Prostate gland (tissue), 2 donors: ENCODE data around the gene CEP131. TPM values are rescaled to one million over a fixed set of nuclear protein-coding genes. Genes with fewer than 3 reads are reported as not detected.

ENCODE experiments used
- DNase-seq: peaks from one replicate; pipeline ENCODE4 v3.0.0-alpha.2; 2019; ENCODE audit warnings: low spot score
- H3K27ac ChIP-seq, 2 donors: fragments of 200-600 bp; sonication (generic); 2 replicates each; pipeline ENCODE4 v1.5.1; 2017 to 2019
- H3K27me3 ChIP-seq: fragments of 200-600 bp; sonication (generic); replicated peaks from 2 replicates; pipeline ENCODE4 v1.5.1; 2019; ENCODE audit not compliant: insufficient read depth
- H3K36me3 ChIP-seq, 2 donors: fragments of 200-600 bp; sonication (generic); 1 replicate in 1 of 2; 2 replicates in 1 of 2; pipeline versions ENCODE4 v1.5.1 to v1.8.1; 2017 to 2019
- H3K4me1 ChIP-seq: fragments of 200-600 bp; sonication (generic); replicated peaks from 2 replicates; pipeline ENCODE4 v1.5.1; 2019
- H3K4me3 ChIP-seq, 2 donors: fragments of 200-600 bp; sonication (generic); 2 replicates each; pipeline ENCODE4 v1.5.1; 2017 to 2019
- H3K9me3 ChIP-seq: fragments of 200-600 bp; sonication (generic); 2 replicates; pipeline ENCODE4 v1.5.1; 2017
- POLR2A ChIP-seq: fragments of 450-650 bp; IDR thresholded peaks from one replicate; pipeline ENCODE4 v1.6.1; 2016; ENCODE audit warnings: antibody characterized with exemption, mild to moderate bottlenecking
- POLR2AphosphoS5 ChIP-seq: sonication (generic); formaldehyde crosslinking; IDR thresholded peaks from one replicate; pipeline ENCODE4 v1.6.1; 2017; ENCODE audit warnings: antibody characterized with exemption
- WGBS: methylation state at CpG from one replicate; pipeline ENCODE4 v1.1.5; 2018; 5-methylcytosine and 5-hydroxymethylcytosine counted together
- intact Hi-C: fragments of 100-400 bp; cut with DNase I; formaldehyde crosslinking; loops from one replicate; pipeline ENCODE4 v1.14.2; 2022
- total RNA-seq, 2 donors: library from RNA; depleted of rRNA; stranded (reverse); fragments of >200 nt; gene quantifications; one replicate each; pipeline ENCODE4 v1.1.0, GENCODE V29; 2016
- TF ChIP-seq, protein P1 (sequence below), 4 experiments: fragments of 200-600 bp in 2 of 4; fragments of 450-650 bp in 2 of 4; sonication (generic) in 2 of 4; IDR thresholded peaks; 1 replicate in 3 of 4; 2 replicates in 1 of 4; pipeline ENCODE4 v1.5.1; 2016 to 2019; ENCODE audit warnings: antibody characterized with exemption in 4 of 4, mild to moderate bottlenecking in 2 of 4, moderate library complexity in 2 of 4

CEP131 gene
- total RNA-seq, 2 donors from 2014 or later: 7.1 to 24.0 TPM

DNA sequence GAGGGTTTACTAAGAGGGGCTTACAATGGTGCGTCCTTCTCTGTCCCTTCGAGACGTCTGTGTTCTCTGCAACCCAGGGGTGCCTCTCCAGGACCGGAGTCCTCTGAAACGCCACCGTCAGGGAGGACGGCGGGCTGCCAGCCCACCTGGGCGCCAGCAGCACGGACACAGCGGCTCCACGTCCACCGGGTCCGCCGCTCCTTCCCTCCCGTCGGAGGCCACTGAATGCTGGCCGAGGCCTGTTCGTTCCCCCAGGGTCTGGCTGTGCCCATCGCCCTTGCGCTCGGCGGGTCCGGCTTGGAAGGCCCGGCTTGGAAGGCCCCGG is 15.7 kb upstream of the CEP131 start:
- DNase-seq: no peak
- Histone ChIP-seq H3K36me3 (no peaks in the 10 kb centered on the region), H3K27me3 (no peaks in the 10 kb centered on the region), H3K4me3 (peak overlapping the region; percentile 87 to 98), H3K27ac (peak overlapping the region in 1 of 2 donors; percentile 30), H3K9me3 (no peaks in the 10 kb centered on the region), H3K4me1 (peaks cover 7% of the 10 kb centered on the region)
- intact Hi-C loops: no loop called here
- TF ChIP-seq POLR2AphosphoS5: no peak
- no peak for TF ChIP-seq POLR2A
- TF ChIP-seq, protein P1, sequence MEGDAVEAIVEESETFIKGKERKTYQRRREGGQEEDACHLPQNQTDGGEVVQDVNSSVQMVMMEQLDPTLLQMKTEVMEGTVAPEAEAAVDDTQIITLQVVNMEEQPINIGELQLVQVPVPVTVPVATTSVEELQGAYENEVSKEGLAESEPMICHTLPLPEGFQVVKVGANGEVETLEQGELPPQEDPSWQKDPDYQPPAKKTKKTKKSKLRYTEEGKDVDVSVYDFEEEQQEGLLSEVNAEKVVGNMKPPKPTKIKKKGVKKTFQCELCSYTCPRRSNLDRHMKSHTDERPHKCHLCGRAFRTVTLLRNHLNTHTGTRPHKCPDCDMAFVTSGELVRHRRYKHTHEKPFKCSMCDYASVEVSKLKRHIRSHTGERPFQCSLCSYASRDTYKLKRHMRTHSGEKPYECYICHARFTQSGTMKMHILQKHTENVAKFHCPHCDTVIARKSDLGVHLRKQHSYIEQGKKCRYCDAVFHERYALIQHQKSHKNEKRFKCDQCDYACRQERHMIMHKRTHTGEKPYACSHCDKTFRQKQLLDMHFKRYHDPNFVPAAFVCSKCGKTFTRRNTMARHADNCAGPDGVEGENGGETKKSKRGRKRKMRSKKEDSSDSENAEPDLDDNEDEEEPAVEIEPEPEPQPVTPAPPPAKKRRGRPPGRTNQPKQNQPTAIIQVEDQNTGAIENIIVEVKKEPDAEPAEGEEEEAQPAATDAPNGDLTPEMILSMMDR (IDR thresholded peaks at IDR 0.05): no peak
- 0% methylated on average over 14 of the region's 26 CpGs for WGBS

DNA sequence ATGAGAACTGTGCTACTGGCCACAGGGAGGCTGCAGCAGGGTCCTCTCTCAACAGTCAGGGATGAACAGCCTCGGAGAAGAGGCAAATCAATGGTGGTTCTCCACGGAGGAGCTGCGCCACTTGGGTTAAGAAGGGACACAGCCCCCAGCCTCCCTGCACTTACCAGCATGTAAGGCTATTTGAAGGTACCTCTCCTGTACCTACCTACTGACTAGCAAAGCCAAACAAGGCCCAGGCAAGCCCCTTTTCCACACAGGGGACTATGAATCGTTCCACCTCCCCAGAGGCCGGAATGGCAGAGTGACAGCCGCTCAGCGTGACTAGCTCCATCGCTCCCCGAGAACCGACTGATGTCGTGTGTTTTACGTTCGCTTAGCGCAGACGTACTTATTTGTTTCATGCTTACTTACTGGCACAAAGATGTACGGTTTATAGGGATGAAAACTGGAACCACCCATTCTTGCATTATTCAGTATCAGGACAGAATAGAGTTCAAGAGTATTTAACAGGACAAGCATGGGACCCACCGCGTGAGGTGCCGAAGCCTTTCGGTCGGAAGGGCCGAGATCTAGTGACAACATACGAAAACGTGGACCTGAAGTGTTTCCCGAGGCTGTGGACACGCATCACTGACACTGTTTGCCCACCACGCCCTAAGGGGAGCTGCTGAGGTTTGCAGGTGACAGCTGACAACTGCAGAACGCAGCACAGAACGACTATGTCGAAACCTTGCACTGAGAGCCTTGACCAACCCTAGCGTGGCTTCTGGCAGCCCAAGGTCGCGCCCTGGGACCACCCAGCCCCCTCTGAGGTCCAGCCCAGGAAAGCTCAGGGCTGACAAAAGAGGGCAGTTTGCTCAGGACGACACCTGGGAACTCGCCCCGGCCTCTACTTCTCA is 15.1 kb upstream of the CEP131 start:
- 49% methylated on average over 35 of the region's 36 CpGs for WGBS
- intact Hi-C loops: no loop called here
- H3K9me3 ChIP-seq: no peaks in the 10 kb centered on the region
- peak overlapping the region in 1 of 2 donors; percentile 30 for H3K27ac ChIP-seq
- peaks cover 7% of the 10 kb centered on the region for H3K4me1 ChIP-seq
- peak overlapping the region; percentile 87 to 98 for H3K4me3 ChIP-seq
- no peaks in the 10 kb centered on the region for H3K27me3 ChIP-seq
- DNase-seq: no peak
- no peaks in the 10 kb centered on the region for H3K36me3 ChIP-seq
- TF ChIP-seq, protein P1 (IDR thresholded peaks at IDR 0.05): no peak
- TF ChIP-seq POLR2A (no peak), POLR2AphosphoS5 (no peak)

DNA sequence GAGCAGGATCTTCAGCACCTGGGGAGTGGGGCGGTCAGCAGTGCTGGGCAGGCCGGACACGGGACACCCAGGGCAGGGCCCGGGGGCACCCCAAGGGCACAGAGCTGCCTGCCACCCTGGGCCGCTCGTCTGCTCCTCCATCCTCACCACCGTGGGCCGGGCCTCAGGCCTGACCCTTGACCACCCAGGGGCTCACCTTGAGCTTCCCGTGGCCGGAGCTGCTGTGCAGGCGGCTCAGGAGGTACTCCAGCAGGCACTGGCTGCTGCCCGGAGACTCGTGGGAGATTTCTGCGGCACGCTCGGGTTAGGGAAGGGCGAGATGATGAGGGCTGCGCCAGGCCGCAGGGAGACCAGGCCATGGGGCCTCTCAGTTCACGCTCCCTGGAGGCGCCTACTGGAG is 14.0 kb upstream of the CEP131 start:
- intact Hi-C loops: no loop called here
- H3K9me3 ChIP-seq: no peaks in the 10 kb centered on the region
- no peak overlapping the region for H3K4me3 ChIP-seq
- TF ChIP-seq POLR2A (no peak), POLR2AphosphoS5 (no peak)
- TF ChIP-seq, protein P1 (IDR thresholded peaks at IDR 0.05): no peak
- no peak for DNase-seq
- peaks cover 7% of the 10 kb centered on the region for H3K4me1 ChIP-seq
- H3K27me3 ChIP-seq: no peaks in the 10 kb centered on the region
- H3K27ac ChIP-seq: no peak overlapping the region
- H3K36me3 ChIP-seq: no peaks in the 10 kb centered on the region
- 96% methylated on average over 13 of the region's 21 CpGs for WGBS

DNA sequence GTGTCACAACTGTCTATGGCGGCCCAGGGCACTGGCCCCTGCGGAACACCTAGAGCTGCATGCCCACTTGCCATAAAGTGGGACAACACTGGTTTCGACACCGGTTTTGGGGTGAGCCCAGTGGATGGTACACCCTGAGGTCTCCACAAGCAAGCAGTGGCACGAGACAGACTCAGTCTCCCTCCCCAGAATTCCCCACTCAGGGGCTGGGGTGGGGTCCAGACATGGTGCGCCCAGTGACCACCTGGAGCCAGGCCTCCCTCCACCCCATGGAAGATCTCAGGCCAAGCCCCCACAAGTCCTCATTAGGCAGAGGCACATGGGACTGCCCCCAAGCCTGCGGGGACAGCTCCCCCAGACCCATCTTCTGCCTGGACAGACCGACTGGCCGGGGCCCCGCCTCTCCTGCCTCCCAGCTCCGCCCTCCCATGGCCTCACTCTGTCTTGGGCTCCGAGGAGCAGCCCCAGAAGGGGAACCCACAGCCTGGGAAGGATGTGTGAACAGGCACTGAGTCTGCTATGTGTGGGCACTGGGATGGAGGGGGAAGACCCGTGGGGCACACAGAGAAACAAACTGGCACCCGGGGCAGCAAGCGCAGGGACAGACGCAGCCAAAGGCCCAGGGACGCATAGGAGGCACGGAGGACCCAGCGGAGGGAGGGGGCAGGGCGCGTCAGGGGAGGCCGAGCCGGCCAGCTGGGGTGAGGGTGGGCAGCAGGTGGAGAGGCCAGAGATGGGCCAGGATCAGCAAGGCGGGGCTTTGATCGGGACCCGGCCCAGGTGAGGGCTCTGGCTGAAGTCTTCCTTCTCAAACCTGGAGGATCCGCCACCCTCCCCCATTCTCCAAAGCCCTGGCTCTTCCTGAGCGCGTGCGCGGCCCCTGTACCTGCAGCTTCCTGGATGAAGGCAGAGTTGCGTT is 13.3 kb upstream of the CEP131 start:
- Histone ChIP-seq H3K4me1 (peaks cover 7% of the 10 kb centered on the region), H3K4me3 (no peak overlapping the region), H3K27ac (no peak overlapping the region), H3K9me3 (no peaks in the 10 kb centered on the region), H3K27me3 (no peaks in the 10 kb centered on the region), H3K36me3 (peaks cover 0 to 4% of the 10 kb centered on the region in 2 donors)
- DNase-seq: no peak
- WGBS: 88% methylated on average over 29 of the region's 32 CpGs
- intact Hi-C loops: no loop called here
- TF ChIP-seq POLR2AphosphoS5 (no peak), POLR2A (no peak)
- TF ChIP-seq, protein P1 (IDR thresholded peaks at IDR 0.05): no peak
